ENCODE measurements around the gene PNPLA6.

GRCh38 chr19:7515645-7516151, 19.8 kb upstream of the PNPLA6 start, which contains the start of gene ZNF358:
- TF ChIP-seq POLR2A (IDR thresholded peaks at IDR 0.05) (peak in 1 of 2 donors; percentile 24), CTCF (IDR thresholded peaks at IDR 0.05) (no peak)
